ENCODE data around the gene TIGD7. TPM values are rescaled to one million over a fixed set of nuclear protein-coding genes. Genes with fewer than 3 reads are reported as not detected.
A peak's percentile ranks its signal among the peaks of the same experiment; 100 is the strongest.

The TIGD7 gene
- total RNA-seq, 1 donor from 2014 or later = 3.4 TPM

DNA sequence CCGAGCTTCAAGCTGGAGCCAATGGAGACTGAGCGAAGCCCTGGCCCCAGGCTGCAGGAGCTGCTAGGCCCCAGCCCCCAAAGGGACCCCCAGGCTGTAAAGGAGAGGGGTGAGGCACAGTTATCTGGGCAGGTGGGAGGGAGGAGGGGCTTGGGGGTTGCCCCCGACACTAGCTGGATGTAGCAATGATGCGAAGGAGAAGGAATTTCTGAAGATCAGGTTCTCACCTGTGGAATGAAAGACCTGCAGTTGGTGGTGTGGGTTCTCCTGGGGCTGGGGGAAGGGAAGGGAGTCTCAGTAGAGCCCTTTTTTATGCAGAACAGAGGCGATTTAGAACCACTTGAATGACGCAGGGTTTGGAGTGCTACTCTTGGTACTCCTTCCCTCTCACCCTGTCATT is 20.1 kb downstream of the TIGD7 start:
- no peak overlapping the region for H3K4me3 ChIP-seq (ENCODE audit: low read depth, low read length)
- no peaks in the 10 kb centered on the region for H3K27me3 ChIP-seq (ENCODE audit: control insufficient read depth, insufficient read depth, low read length)
- no peak for DNase-seq (ENCODE audit: low read depth)
- TF ChIP-seq, protein P1, sequence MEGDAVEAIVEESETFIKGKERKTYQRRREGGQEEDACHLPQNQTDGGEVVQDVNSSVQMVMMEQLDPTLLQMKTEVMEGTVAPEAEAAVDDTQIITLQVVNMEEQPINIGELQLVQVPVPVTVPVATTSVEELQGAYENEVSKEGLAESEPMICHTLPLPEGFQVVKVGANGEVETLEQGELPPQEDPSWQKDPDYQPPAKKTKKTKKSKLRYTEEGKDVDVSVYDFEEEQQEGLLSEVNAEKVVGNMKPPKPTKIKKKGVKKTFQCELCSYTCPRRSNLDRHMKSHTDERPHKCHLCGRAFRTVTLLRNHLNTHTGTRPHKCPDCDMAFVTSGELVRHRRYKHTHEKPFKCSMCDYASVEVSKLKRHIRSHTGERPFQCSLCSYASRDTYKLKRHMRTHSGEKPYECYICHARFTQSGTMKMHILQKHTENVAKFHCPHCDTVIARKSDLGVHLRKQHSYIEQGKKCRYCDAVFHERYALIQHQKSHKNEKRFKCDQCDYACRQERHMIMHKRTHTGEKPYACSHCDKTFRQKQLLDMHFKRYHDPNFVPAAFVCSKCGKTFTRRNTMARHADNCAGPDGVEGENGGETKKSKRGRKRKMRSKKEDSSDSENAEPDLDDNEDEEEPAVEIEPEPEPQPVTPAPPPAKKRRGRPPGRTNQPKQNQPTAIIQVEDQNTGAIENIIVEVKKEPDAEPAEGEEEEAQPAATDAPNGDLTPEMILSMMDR (IDR thresholded peaks at IDR 0.05; ENCODE audit: insufficient read depth, low read length, poor library complexity, severe bottlenecking) = no peak
- H3K36me3 ChIP-seq (ENCODE audit: control insufficient read depth, insufficient read depth, low read length) = peaks cover 6% of the 10 kb centered on the region

DNA sequence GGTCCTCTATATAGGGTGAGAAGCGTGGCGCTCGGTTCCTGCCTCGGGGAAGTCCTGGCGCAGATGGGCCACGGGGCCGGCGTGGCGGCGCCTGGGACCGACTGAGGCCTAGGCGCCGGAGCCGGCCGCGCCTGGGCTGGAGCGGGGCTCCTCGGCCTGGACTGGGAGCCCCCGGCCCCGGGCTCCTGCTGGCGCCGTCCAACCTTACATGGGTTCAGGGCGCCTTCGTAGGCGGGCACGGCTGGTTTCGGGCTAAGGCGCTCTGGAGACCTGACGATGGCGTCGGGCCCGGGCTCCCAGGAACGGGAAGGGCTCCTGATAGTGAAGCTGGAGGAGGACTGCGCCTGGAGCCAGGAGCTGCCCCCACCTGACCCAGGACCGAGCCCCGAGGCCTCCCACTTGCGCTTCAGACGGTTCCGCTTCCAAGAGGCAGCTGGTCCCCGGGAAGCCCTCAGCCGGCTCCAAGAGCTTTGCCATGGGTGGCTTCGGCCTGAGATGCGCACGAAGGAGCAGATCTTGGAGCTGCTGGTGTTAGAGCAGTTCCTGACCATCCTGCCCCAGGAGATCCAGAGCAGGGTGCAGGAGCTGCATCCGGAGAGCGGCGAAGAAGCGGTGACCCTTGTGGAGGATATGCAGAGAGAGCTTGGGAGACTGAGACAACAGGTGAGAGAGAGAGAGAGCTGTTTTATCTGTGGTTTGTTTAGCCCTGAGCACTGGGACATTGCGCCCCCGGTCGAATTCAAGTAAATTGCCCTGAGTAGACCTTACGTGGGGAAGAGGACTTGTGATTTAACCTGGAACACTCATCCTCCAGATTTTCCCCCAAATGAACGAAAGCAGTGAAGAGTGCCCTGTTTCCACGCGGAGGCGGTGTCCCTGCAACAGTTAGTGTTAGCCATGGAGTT is 21.4 kb downstream of the TIGD7 start:
- H3K4me3 ChIP-seq (ENCODE audit: low read depth, low read length) = peak overlapping the region; percentile 91
- no peak for DNase-seq (ENCODE audit: low read depth)
- peaks cover 1% of the 10 kb centered on the region for H3K36me3 ChIP-seq (ENCODE audit: control insufficient read depth, insufficient read depth, low read length)
- no peaks in the 10 kb centered on the region for H3K27me3 ChIP-seq (ENCODE audit: control insufficient read depth, insufficient read depth, low read length)
- TF ChIP-seq, protein P1 (IDR thresholded peaks at IDR 0.05; ENCODE audit: insufficient read depth, low read length, poor library complexity, severe bottlenecking) = no peak

DNA sequence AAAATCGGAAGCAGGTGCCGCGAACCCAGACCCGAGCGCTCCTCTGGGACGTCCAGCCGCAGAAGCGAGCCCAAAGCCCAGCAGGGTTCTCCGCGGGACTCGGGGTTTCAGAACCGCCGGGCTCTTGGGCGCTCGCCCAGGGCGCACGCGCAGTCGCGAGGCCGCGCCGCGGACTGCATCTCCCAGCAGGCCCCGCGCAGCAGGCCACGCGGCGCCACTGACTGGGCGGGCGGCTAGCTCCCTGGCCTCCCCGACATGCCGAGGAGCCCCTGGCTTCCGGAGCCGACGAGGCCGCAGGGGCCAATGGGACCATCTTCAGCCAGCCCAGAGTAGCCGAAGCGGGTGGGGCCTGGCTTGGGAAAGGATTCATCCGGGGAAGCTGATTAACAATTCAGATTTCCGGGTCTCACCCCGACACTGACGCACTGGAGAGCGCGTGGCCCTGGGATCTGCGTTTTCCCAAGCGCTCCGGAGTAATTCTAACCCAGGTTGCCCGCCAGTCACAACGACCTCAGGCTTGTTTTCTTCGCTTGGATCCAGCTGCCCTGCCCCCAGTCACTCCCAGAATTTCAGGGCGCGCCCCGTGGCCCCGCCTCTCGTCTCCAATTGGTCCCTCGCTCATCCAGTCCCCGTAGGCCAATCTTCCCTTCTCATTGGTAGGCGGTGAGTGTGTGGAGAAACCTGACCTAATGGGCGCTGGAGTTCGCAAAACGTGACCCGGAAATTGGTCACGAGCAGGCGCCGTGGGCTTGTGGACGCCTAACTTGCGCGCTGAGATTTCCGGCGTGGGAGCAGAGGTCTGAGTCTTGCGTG is 22.3 kb downstream of the TIGD7 start, which contains the start of gene ZNF263:
ZNF263 (plus strand) TSS at position 762 of the 813 bp plus-strand sequence. CDS start 328 bp downstream, outside the sequence.
- Histone ChIP-seq H3K36me3 (ENCODE audit: control insufficient read depth, insufficient read depth, low read length) (peaks cover 1% of the 10 kb centered on the region), H3K4me3 (ENCODE audit: low read depth, low read length) (peak within 1 kb of the TSS; percentile 91), H3K27me3 (ENCODE audit: control insufficient read depth, insufficient read depth, low read length) (no peaks in the 10 kb centered on the region)
- TF ChIP-seq, protein P1 (IDR thresholded peaks at IDR 0.05; ENCODE audit: insufficient read depth, low read length, poor library complexity, severe bottlenecking) = no peak
- DNase-seq (ENCODE audit: low read depth) = peak; percentile 90

DNA sequence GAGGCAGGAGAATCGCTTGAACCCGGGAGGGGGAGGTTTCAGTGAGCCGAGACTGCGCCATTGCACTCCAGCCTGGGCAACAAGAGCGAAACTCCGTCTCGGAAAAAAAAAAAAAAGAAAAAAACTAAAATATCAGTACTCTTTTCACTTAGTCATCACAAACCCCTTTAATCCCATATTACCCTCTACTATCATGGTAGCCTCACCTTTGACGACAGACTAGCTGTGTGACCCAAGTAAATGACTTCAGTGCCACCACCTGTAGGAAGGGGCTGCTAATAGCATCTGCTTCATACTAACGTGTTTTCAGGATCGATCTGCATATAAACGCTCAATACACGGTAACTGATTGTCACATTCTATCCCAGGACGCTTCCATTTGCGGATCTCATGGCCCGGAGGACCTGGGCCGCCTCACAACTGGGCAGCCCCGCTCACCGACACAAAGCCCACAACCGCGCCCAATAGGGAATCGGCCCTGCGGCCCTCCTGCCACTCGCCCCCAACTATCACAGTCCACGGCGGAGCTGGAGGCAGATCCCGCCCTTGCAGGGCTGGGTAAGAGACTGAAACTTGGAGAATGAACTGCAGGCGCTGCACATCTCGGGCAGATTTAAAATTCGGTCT is 23.0 kb downstream of the TIGD7 start:
- Histone ChIP-seq H3K27me3 (ENCODE audit: control insufficient read depth, insufficient read depth, low read length) (no peaks in the 10 kb centered on the region), H3K4me3 (ENCODE audit: low read depth, low read length) (peak overlapping the region; percentile 91), H3K36me3 (ENCODE audit: control insufficient read depth, insufficient read depth, low read length) (peaks cover 1% of the 10 kb centered on the region)
- DNase-seq (ENCODE audit: low read depth) = no peak
- TF ChIP-seq, protein P1 (IDR thresholded peaks at IDR 0.05; ENCODE audit: insufficient read depth, low read length, poor library complexity, severe bottlenecking) = no peak

DNA sequence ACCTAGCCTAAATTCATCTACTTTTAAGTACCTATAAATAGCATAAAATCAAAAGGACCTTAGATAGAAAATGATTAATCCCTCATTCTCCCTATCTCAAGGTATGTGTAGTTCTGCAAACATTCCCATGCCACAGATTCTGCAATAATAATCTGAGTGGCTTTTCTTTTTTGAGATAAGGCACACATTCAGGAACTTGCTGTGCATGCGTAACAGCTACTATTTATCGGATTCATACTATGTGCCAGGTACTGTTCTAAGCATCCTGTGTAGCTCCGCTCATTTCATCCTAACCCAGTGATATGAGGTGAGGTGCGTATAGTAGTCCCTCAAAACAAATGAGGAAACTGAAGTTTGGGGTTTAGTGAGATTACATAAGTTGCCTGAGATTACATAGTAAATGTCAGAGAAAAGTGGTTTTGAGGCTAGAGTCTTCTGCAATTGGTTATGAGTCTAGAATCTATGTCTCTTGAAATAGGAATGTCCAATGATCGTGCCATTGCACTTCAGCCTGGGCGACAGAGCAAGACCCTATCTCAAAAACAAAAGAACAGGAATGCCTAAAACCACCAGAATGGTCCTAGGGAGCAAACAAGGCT is 23.9 kb downstream of the TIGD7 start:
- no peak for DNase-seq (ENCODE audit: low read depth)
- Histone ChIP-seq H3K27me3 (ENCODE audit: control insufficient read depth, insufficient read depth, low read length) (no peaks in the 10 kb centered on the region), H3K36me3 (ENCODE audit: control insufficient read depth, insufficient read depth, low read length) (peaks cover 1% of the 10 kb centered on the region), H3K4me3 (ENCODE audit: low read depth, low read length) (no peak overlapping the region)
- TF ChIP-seq, protein P1 (IDR thresholded peaks at IDR 0.05; ENCODE audit: insufficient read depth, low read length, poor library complexity, severe bottlenecking) = no peak
